C4-2B (cell line): ENCODE results near the gene DARS2.
"Not testable (repeated sequence)": the region's sequence is repeated elsewhere in the genome, so short reads cannot be mapped to it uniquely, and the experiment has no call there.

ENCODE experiments used
- H3K27ac ChIP-seq: fragments of 450-650 bp; 2 replicates; pipeline ENCODE4 v1.5.1; 2017
- CTCF ChIP-seq: fragments of 450-650 bp; conservative IDR thresholded peaks from 2 replicates; pipeline ENCODE4 v1.5.1; 2017; ENCODE audit warnings: mild to moderate bottlenecking
- ZFX ChIP-seq: fragments of 450-650 bp; IDR thresholded peaks from 2 replicates; pipeline ENCODE4 v1.6.1; 2017

Gene DARS2

DNA sequence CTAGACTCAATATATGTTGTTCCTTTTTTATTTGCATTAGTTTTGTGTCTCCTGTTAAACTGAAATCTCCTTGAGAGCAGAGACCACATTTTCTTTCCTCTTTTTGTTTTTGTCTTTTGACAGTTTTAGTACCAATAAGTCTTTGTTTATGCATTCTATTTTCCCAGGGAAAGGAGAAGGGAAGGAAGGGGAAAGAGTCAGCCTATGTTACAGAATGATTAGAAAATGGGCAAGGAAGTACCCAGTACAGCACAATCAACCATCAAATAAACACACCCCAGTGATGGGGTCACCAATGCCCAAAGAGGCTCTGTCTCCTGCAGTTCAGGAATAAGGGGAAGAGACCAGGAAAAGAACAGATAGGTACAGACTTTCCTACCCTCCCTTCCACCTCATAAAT is 53.8 kb downstream of the DARS2 start:
- TF ChIP-seq CTCF, result no peak
- TF ChIP-seq ZFX, result no peak
- no peak overlapping the region for H3K27ac ChIP-seq

DNA sequence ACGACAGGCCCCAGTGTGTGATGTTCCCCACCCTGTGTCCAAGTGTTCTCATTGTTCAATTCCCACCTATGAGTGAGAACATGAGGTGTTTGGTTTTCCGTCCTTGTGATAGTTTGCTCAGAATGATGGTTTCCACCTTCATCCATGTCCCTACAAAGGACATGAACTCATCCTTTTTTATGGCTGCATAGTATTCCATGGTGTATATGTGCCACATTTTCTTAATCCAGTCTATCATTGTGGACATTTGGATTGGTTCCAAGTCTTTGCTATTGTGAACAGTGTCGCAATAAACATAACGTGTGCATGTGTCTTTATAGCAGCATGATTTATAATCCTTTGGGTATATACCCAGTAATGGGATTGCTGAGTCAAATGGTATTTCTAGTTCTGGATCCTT is 56.6 kb downstream of the DARS2 start:
- H3K27ac ChIP-seq, result not testable (repeated sequence)

GRCh38 chr1:173884701-173885100 is 60.2 kb downstream of the DARS2 start:
- TF ChIP-seq CTCF (no peak), ZFX (no peak)

GRCh38 chr1:173886746-173887611 is 62.5 kb downstream of the DARS2 start:
- no peak overlapping the region for H3K27ac ChIP-seq
- TF ChIP-seq CTCF, result no peak
- TF ChIP-seq ZFX, result no peak

More at GRCh38 chr1:173884701-173885100, 60.2 kb downstream of the DARS2 start:
- H3K27ac ChIP-seq, result no peak overlapping the region

GRCh38 chr1:173887627-173888026 is 63.2 kb downstream of the DARS2 start:
- no peak overlapping the region for H3K27ac ChIP-seq
- TF ChIP-seq CTCF, result no peak
- TF ChIP-seq ZFX, result no peak

DNA sequence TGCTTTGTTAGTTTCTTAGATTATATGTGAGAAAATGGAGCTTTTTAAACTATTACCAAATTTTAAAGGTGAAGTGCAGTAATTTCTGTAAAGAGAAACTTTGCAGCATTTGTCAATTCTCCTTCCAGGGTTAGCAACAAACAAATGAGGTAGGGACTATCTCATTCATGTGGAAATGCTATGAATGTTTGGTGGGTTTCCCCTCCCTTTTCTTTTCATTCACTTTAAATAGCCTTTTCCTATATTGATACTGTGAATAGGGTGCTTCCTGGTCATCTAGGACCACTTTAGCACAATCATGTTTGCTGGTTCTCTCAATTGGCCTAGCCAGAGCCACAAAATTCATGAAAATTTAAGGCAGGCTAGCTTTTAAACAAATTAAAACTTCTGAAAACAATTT is 64.3 kb downstream of the DARS2 start:
- TF ChIP-seq ZFX, result no peak
- TF ChIP-seq CTCF, result no peak
- H3K27ac ChIP-seq, result no peak overlapping the region

DNA sequence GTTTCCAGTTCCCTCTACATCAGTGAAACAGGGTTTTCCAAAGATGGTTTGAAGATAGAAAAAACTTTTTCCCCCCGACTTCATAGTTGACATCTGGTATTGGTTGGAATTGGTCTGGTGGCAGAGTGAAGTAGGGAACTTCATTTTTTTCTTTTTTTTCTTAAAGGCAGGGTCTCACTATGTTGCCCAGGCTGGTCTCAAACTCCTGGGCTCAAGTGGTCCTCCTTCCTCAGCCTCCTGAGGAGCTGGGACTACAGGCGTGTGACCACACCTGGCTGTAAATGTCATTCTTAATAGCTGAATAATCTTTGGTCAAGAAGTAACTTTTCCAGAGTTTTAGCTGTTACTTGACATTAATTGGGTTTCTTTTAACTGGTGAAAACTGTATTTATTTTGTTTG is 65.4 kb downstream of the DARS2 start:
- no peak for TF ChIP-seq CTCF
- H3K27ac ChIP-seq, result no peak overlapping the region

DNA sequence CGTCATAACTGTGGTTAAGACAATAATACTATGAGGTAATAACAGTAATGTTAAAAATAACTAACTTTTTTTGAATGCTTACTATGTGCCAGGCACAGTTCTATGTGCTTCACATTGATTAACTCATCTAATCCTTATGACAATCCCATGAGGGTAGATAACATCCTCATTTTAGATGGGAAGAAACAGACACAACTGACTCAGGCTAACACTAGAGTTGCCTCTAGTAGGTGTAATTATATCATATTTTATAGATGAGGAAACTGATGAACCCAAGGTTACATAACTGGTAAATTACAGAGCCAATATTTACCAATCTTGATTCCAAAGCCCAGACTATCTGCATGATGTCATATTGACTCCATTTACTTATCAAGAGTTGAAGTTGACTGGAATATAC is 69.1 kb downstream of the DARS2 start:
- no peak for TF ChIP-seq ZFX
- TF ChIP-seq CTCF, result no peak
- no peak overlapping the region for H3K27ac ChIP-seq
